ENCODE data around the gene RAB3GAP1. TPM values are rescaled to one million over a fixed set of nuclear protein-coding genes. Genes with fewer than 3 reads are reported as not detected.
A peak's percentile ranks its signal among the peaks of the same experiment; 100 is the strongest.

The RAB3GAP1 gene
- total RNA-seq, 2 donors from 2014 or later, result 33.3 to 38.9 TPM

- intact Hi-C loops (cut with DNase I), result no loop called here
- ATAC-seq, result peak in 1 of 2 donors; percentile 36
- DNase-seq, result no peak
These were observed 98.6 kb downstream of the RAB3GAP1 start for GRCh38 chr2:135150725-135151124.

- intact Hi-C loops (cut with DNase I), result no loop called here
- no peak for ATAC-seq
These were observed 99.5 kb downstream of the RAB3GAP1 start for GRCh38 chr2:135151615-135152014.

GRCh38 chr2:135152361-135152760 is 100.3 kb downstream of the RAB3GAP1 start:
- intact Hi-C loops (cut with DNase I), result no loop called here
- no peak for ATAC-seq
- no peak for DNase-seq

More at GRCh38 chr2:135151615-135152014, 99.5 kb downstream of the RAB3GAP1 start:
- no peak for DNase-seq

- ATAC-seq (no peak), DNase-seq (no peak)
- intact Hi-C loops (cut with DNase I), result no loop called here
These were observed 102.9 kb downstream of the RAB3GAP1 start for GRCh38 chr2:135154962-135155361.

GRCh38 chr2:135157856-135158255 is 105.8 kb downstream of the RAB3GAP1 start:
- intact Hi-C loops (cut with DNase I), result no loop called here
- DNase-seq (no peak), ATAC-seq (no peak)

GRCh38 chr2:135159191-135159590 is 107.1 kb downstream of the RAB3GAP1 start:
- no peak for ATAC-seq
- no peak for DNase-seq
- intact Hi-C loops (cut with DNase I), result no loop called here

- DNase-seq (no peak), ATAC-seq (no peak)
- intact Hi-C loops (cut with DNase I), result no loop called here
These were observed 110.3 kb downstream of the RAB3GAP1 start for GRCh38 chr2:135162377-135162776.

- intact Hi-C loops (cut with DNase I), result no loop called here
- ATAC-seq (no peak), DNase-seq (no peak)
These were observed 110.7 kb downstream of the RAB3GAP1 start for GRCh38 chr2:135162786-135163185.

- DNase-seq (no peak), ATAC-seq (no peak)
- intact Hi-C loops (cut with DNase I), result no loop called here
These were observed 111.2 kb downstream of the RAB3GAP1 start for GRCh38 chr2:135163306-135163705.

GRCh38 chr2:135163901-135164300 is 111.8 kb downstream of the RAB3GAP1 start:
- ATAC-seq (no peak), DNase-seq (no peak)
- intact Hi-C loops (cut with DNase I), result no loop called here

- intact Hi-C loops (cut with DNase I), result no loop called here
- peak in 1 of 2 donors; percentile 53 for ATAC-seq
- DNase-seq, result no peak
These were observed 112.3 kb downstream of the RAB3GAP1 start for GRCh38 chr2:135164431-135164830.

GRCh38 chr2:135167273-135167672 is 115.2 kb downstream of the RAB3GAP1 start:
- intact Hi-C loops (cut with DNase I), result no loop called here

GRCh38 chr2:135168204-135168856 is 116.2 kb downstream of the RAB3GAP1 start:
- ATAC-seq (no peak), DNase-seq (no peak)
- intact Hi-C loops (cut with DNase I), result no loop called here

More at GRCh38 chr2:135167273-135167672, 115.2 kb downstream of the RAB3GAP1 start:
- DNase-seq, result no peak
- no peak for ATAC-seq

GRCh38 chr2:135169900-135170753 is 118.0 kb downstream of the RAB3GAP1 start:
- ATAC-seq (no peak), DNase-seq (no peak)
- intact Hi-C loops (cut with DNase I), result no loop called here

- intact Hi-C loops (cut with DNase I), result no loop called here
- no peak for ATAC-seq
- no peak for DNase-seq
These were observed 122.1 kb downstream of the RAB3GAP1 start for GRCh38 chr2:135174049-135174809.

- DNase-seq (no peak), ATAC-seq (no peak)
- intact Hi-C loops (cut with DNase I), result no loop called here
These were observed 122.7 kb downstream of the RAB3GAP1 start for GRCh38 chr2:135174810-135175093.

GRCh38 chr2:135175177-135175576 is 123.1 kb downstream of the RAB3GAP1 start:
- ATAC-seq (no peak), DNase-seq (no peak)
- intact Hi-C loops (cut with DNase I), result no loop called here

- ATAC-seq (no peak), DNase-seq (no peak)
- intact Hi-C loops (cut with DNase I), result no loop called here
These were observed 127.6 kb downstream of the RAB3GAP1 start for GRCh38 chr2:135179689-135180088.

GRCh38 chr2:135182190-135182589 is 130.1 kb downstream of the RAB3GAP1 start:
- intact Hi-C loops (cut with DNase I), result no loop called here
- DNase-seq (no peak), ATAC-seq (no peak)

- ATAC-seq, result no peak
- DNase-seq, result no peak
- intact Hi-C loops (cut with DNase I), result no loop called here
These were observed 130.5 kb downstream of the RAB3GAP1 start for GRCh38 chr2:135182601-135183000.

Measured in left cardiac atrium (tissue), 4 donors.